H9 (cell line): Measurements from ENCODE around the gene TSPOAP1. TPM values are rescaled to one million over a fixed set of nuclear protein-coding genes. Genes with fewer than 3 reads are reported as not detected.

Experiments used
- DNase-seq: peaks from one replicate; pipeline ENCODE4 v3.0.0-alpha.2; 2017
- H2AFZ ChIP-seq: one replicate; pipeline ENCODE4 v1.6.1; 2013; ENCODE audit warnings: mild to moderate bottlenecking, low read length, control low read depth, moderate library complexity
- H2AK5ac ChIP-seq: 2 replicates; pipeline ENCODE4 v1.6.1; 2013; ENCODE audit warnings: low read length, control low read depth, mixed read lengths; ENCODE audit not compliant: insufficient read length
- H2BK120ac ChIP-seq: one replicate; pipeline ENCODE4 v1.6.1; 2013; ENCODE audit warnings: low read depth, mild to moderate bottlenecking, low read length, control low read depth, inconsistent platforms; ENCODE audit not compliant: poor library complexity, severe bottlenecking
- H2BK12ac ChIP-seq: 2 replicates; pipeline ENCODE4 v1.6.1; 2013; ENCODE audit warnings: low read length, control low read depth, mixed read lengths, low read depth; ENCODE audit not compliant: insufficient read length
- H2BK15ac ChIP-seq: 2 replicates; pipeline ENCODE4 v1.6.1; 2013; ENCODE audit warnings: low read depth, low read length, control low read depth
- H2BK20ac ChIP-seq: one replicate; pipeline ENCODE4 v1.6.1; 2013; ENCODE audit warnings: low read depth, mild to moderate bottlenecking, low read length, control low read depth, inconsistent platforms; ENCODE audit not compliant: poor library complexity, severe bottlenecking
- H2BK5ac ChIP-seq: 2 replicates; pipeline ENCODE4 v1.6.1; 2013; ENCODE audit warnings: low read length, control low read depth, mixed read lengths; ENCODE audit not compliant: insufficient read length
- H3K14ac ChIP-seq: 2 replicates; pipeline ENCODE4 v1.6.1; 2013; ENCODE audit warnings: low read length, control low read depth; ENCODE audit not compliant: insufficient read depth
- H3K18ac ChIP-seq: 2 replicates; pipeline ENCODE4 v1.6.1; 2013; ENCODE audit warnings: low read depth, mild to moderate bottlenecking, mixed read lengths, low read length, control low read depth; ENCODE audit not compliant: insufficient read length
- H3K23ac ChIP-seq: 2 replicates; pipeline ENCODE4 v1.6.1; 2013; ENCODE audit warnings: low read length, control low read depth, mixed read lengths, low read depth; ENCODE audit not compliant: insufficient read length
- H3K23me2 ChIP-seq: 2 replicates; pipeline ENCODE4 v1.6.1; 2013; ENCODE audit warnings: low read depth, mild to moderate bottlenecking, mixed read lengths, low read length, control low read depth; ENCODE audit not compliant: insufficient read length, poor library complexity, severe bottlenecking
- H3K27ac ChIP-seq: 2 replicates; pipeline ENCODE4 v1.5.1; 2013; ENCODE audit warnings: low read length, control low read depth, mixed read lengths, low read depth; ENCODE audit not compliant: insufficient read length
- H3K27me3 ChIP-seq: 2 replicates; pipeline ENCODE4 v1.6.1; 2013; ENCODE audit warnings: low read length, control low read depth, inconsistent platforms; ENCODE audit not compliant: insufficient read depth
- H3K4ac ChIP-seq: 2 replicates; pipeline ENCODE4 v1.6.1; 2013; ENCODE audit warnings: low read depth, mild to moderate bottlenecking, control low read depth, inconsistent platforms, low read length, moderate library complexity
- H3K4me1 ChIP-seq: 2 replicates; pipeline ENCODE4 v1.6.1; 2013; ENCODE audit warnings: low read length, control low read depth, inconsistent platforms; ENCODE audit not compliant: insufficient read depth
- H3K4me2 ChIP-seq: 2 replicates; pipeline ENCODE4 v1.6.1; 2013; ENCODE audit warnings: low read length, control low read depth, mixed read lengths; ENCODE audit not compliant: insufficient read length, insufficient read depth
- H3K56ac ChIP-seq: 2 replicates; pipeline ENCODE4 v1.6.1; 2013; ENCODE audit warnings: low read depth, mild to moderate bottlenecking, mixed read lengths, low read length, control low read depth; ENCODE audit not compliant: insufficient read length
- H3K79me1 ChIP-seq: 2 replicates; pipeline ENCODE4 v1.6.1; 2013; ENCODE audit warnings: low read depth, mild to moderate bottlenecking, moderate library complexity, low read length, control low read depth, inconsistent platforms; ENCODE audit not compliant: insufficient read depth, poor library complexity, severe bottlenecking
- H3K79me2 ChIP-seq: 2 replicates; pipeline ENCODE4 v1.6.1; 2013; ENCODE audit warnings: low read length, control low read depth, inconsistent platforms; ENCODE audit not compliant: insufficient read depth
- H3K9ac ChIP-seq: 2 replicates; pipeline ENCODE4 v1.6.1; 2013; ENCODE audit warnings: low read length, control low read depth, mixed read lengths; ENCODE audit not compliant: insufficient read length; ENCODE audit errors: extremely low read depth
- H3K9me3 ChIP-seq: one replicate; pipeline ENCODE4 v1.6.1; 2013; ENCODE audit warnings: low read depth, low read length, inconsistent platforms; ENCODE audit not compliant: control insufficient read depth
- H3T11ph ChIP-seq: one replicate; pipeline ENCODE4 v1.6.1; 2013; ENCODE audit warnings: mild to moderate bottlenecking, low read length, control low read depth, inconsistent platforms
- H4K20me1 ChIP-seq: one replicate; pipeline ENCODE4 v1.6.1; 2013; ENCODE audit not compliant: control insufficient read depth, insufficient read length, insufficient read depth
- H4K5ac ChIP-seq: 2 replicates; pipeline ENCODE4 v1.6.1; 2013; ENCODE audit warnings: low read depth, mild to moderate bottlenecking, mixed read lengths, low read length, control low read depth; ENCODE audit not compliant: insufficient read length
- H4K8ac ChIP-seq: replicated peaks from 2 replicates; pipeline ENCODE4 v1.6.1; 2013; ENCODE audit warnings: low read length, control low read depth, mixed read lengths, low read depth; ENCODE audit not compliant: insufficient read length
- H4K91ac ChIP-seq: 2 replicates; pipeline ENCODE4 v1.6.1; 2013; ENCODE audit warnings: low read depth, mild to moderate bottlenecking, moderate library complexity, mixed read lengths, low read length, control low read depth; ENCODE audit not compliant: insufficient read length
- H3K27ac Mint-ChIP-seq, 3 experiments: 2 replicates in 2 of 3; 3 replicates in 1 of 3; pipeline ENCODE4 v1.8.0; 2020 to 2021; ENCODE audit warnings: mixed read lengths in 3 of 3, mild to moderate bottlenecking in 1 of 3, moderate library complexity in 1 of 3
- H3K27me3 Mint-ChIP-seq: 2 replicates; pipeline ENCODE4 v1.8.0; 2021; ENCODE audit warnings: low read depth, mild to moderate bottlenecking, moderate library complexity, mixed read lengths
- H3K36me3 Mint-ChIP-seq, 3 experiments: 2 replicates in 2 of 3; 3 replicates in 1 of 3; pipeline ENCODE4 v1.8.0; 2020 to 2021; ENCODE audit warnings: low read depth in 3 of 3, mixed read lengths in 3 of 3; ENCODE audit not compliant: insufficient read depth in 1 of 3
- H3K4me1 Mint-ChIP-seq, 2 experiments: 2 replicates each; pipeline ENCODE4 v1.8.0; 2020; ENCODE audit warnings: mixed read lengths in 2 of 2
- H3K4me3 Mint-ChIP-seq, 2 experiments: 2 replicates in 1 of 2; 3 replicates in 1 of 2; pipeline ENCODE4 v1.8.0; 2020 to 2021; ENCODE audit warnings: mild to moderate bottlenecking in 2 of 2, mixed read lengths in 2 of 2, moderate library complexity in 1 of 2
- H3K9me3 Mint-ChIP-seq, 2 experiments: 2 replicates in 1 of 2; 3 replicates in 1 of 2; pipeline ENCODE4 v1.8.0; 2020; ENCODE audit warnings: mild to moderate bottlenecking in 2 of 2, mixed read lengths in 2 of 2, moderate library complexity in 1 of 2
- WGBS: extraction: QIAGEN DNeasy Blood & Tissue Kit; methylation state at CpG from one replicate; pipeline ENCODE4 v1.1.7; 2013; ENCODE audit warnings: missing lambda C conversion rate, low lambda C conversion rate, mixed read lengths; ENCODE audit not compliant: insufficient read length; ENCODE audit errors: extremely low coverage; 5-methylcytosine and 5-hydroxymethylcytosine counted together
- total RNA-seq: library from RNA; stranded (reverse); gene quantifications from 2 replicates; pipeline ENCODE4 v1.2.1, GENCODE V29; 2021
- TF ChIP-seq, protein P1 (sequence below): fragments of 200-600 bp; sonication (generic); conservative IDR thresholded peaks from 3 replicates; pipeline ENCODE4 v1.8.0; 2021; ENCODE audit warnings: antibody characterized with exemption, mild to moderate bottlenecking

Gene TSPOAP1
- total RNA-seq, 1 experiment from 2014 or later, result 17.3 TPM

DNA sequence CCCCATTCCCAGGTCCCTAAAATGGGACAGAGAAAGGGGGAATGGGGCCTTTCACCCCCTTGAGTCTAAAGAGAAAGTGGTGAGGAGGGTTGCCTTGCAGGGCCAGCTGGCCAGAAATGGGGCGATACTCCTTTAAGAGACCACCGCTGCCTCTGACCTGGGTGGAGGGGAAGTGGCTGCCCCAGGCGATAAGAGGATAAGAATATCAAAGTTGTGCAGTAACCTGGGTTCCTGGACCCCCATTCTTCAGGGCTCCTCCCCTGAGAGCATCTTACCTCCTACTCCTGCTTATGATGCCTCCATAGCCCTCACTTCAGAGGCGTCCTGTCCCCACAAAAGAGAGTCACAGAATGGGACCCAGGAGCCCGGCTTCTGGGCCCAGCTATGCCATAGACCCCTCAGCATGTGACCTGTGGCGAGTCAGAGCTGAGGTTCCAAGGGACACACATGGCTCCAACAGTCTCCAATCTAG is 5.2 kb upstream of the TSPOAP1 start:
- no peak for DNase-seq
- no CpG with 5 or more reads among the region's 6 CpGs for WGBS

More for the DNA sequence above, 5.2 kb upstream of the TSPOAP1 start:
- Histone ChIP-seq H3K18ac (no peak overlapping the region), H4K91ac (no peak overlapping the region), H3K79me2 (no peaks in the 10 kb centered on the region), H3K27ac (no peak overlapping the region), H3K23ac (no peak overlapping the region), H2BK5ac (no peak overlapping the region), H3K23me2 (no peaks in the 10 kb centered on the region), H2BK12ac (no peak overlapping the region), H4K8ac (no peak overlapping the region), H3K79me1 (no peaks in the 10 kb centered on the region), H3K9me3 (no peaks in the 10 kb centered on the region), H2AFZ (no peak overlapping the region), H3K4ac (no peak overlapping the region), H2BK15ac (no peak overlapping the region), H3T11ph (no peak overlapping the region), H2BK20ac (no peak overlapping the region), H4K5ac (no peak overlapping the region), H3K27me3 (no peaks in the 10 kb centered on the region), H3K56ac (no peak overlapping the region), H3K9ac (no peak overlapping the region), H3K4me1 (peaks cover 11% of the 10 kb centered on the region; the same call in 1 of the 2 replicates), H2BK120ac (no peak overlapping the region), H4K20me1 (no peaks in the 10 kb centered on the region), H3K14ac (no peak overlapping the region), H2AK5ac (no peak overlapping the region), H3K4me2 (no peak overlapping the region)
- TF ChIP-seq, protein P1, sequence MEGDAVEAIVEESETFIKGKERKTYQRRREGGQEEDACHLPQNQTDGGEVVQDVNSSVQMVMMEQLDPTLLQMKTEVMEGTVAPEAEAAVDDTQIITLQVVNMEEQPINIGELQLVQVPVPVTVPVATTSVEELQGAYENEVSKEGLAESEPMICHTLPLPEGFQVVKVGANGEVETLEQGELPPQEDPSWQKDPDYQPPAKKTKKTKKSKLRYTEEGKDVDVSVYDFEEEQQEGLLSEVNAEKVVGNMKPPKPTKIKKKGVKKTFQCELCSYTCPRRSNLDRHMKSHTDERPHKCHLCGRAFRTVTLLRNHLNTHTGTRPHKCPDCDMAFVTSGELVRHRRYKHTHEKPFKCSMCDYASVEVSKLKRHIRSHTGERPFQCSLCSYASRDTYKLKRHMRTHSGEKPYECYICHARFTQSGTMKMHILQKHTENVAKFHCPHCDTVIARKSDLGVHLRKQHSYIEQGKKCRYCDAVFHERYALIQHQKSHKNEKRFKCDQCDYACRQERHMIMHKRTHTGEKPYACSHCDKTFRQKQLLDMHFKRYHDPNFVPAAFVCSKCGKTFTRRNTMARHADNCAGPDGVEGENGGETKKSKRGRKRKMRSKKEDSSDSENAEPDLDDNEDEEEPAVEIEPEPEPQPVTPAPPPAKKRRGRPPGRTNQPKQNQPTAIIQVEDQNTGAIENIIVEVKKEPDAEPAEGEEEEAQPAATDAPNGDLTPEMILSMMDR, result no peak
- no peaks in the 10 kb centered on the region for H3K9me3 Mint-ChIP-seq
- H3K27ac Mint-ChIP-seq, result no peak overlapping the region
- H3K4me3 Mint-ChIP-seq, result no peak overlapping the region
- H3K36me3 Mint-ChIP-seq, result no peaks in the 10 kb centered on the region
- H3K4me1 Mint-ChIP-seq, result peaks cover 45 to 59% of the 10 kb centered on the region in 2 experiments
- peaks cover 6% of the 10 kb centered on the region for H3K27me3 Mint-ChIP-seq
